GM18502 (cell line): ENCODE measurements around the gene EML6.
A peak's percentile ranks its signal among the peaks of the same experiment; 100 is the strongest.
"Not testable (repeated sequence)": the region's sequence is repeated elsewhere in the genome, so short reads cannot be mapped to it uniquely, and the experiment has no call there.

ENCODE experiments used
- ATAC-seq: cut with Tn5 transposase; IDR thresholded peaks from one replicate; pipeline ENCODE4 v1.9.1; 2021; ENCODE audit warnings: mild to moderate bottlenecking; ENCODE audit not compliant: unreplicated experiment, poor library complexity

EML6 gene

DNA sequence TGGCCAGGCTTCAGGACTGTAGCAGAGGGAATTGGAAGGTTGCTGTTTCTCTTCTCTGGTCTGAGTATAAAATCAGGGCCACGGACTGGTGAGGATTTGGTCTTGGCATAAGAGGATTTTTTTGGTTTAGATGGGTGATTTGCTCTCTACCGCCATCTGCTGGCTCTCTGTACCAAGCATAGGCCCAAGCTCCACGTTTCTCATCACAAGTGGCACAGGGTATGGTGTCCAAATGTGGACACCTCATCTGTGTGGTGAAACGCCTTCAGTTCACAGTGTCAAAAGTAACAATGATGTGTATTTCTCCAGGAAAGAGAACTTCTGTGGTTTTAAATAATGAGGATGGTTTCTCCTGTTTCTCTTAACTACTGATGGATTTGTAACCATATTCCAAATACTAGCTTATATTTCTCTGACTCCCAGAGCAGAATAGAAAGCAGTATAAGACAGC, 115.1 kb downstream of the EML6 start:
- ATAC-seq: peak; percentile 86

DNA sequence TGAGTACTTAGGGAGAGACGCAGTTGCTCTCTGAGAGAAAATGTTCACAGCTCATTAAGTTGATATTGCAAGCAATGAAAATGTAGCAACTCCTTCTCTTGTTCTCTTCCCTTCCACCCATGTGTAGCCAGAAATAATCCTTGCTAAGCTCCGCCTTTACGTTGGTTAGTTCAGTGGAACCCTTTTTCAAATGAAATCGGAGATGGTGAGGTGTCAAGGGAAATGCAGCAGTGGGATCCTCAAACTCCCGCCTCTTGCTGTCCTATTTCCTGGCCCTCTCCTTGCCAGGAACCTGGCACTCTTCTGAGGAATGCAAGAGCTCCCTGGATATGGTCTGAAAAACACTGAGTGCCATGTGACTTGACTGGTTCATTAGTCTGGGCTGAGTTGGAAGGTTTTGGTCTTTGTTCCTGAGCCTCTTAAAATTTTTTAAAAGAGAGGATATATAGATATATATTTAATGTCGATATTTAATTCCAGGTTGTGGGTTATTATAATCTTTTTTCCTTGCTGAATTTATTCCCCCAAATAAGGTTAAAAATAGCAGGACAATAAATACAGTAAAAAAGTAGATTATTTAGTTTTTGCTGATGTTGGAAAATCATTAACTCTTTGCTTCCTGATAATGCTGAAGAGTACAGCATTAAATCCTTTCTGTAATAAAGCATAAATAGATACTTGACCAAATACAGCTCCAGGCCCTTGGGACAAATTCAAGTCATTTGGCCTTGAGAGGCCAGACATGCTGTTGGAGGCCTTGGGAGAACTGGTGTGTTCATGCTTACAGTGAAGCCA, 116.2 kb downstream of the EML6 start:
- no peak for ATAC-seq

DNA sequence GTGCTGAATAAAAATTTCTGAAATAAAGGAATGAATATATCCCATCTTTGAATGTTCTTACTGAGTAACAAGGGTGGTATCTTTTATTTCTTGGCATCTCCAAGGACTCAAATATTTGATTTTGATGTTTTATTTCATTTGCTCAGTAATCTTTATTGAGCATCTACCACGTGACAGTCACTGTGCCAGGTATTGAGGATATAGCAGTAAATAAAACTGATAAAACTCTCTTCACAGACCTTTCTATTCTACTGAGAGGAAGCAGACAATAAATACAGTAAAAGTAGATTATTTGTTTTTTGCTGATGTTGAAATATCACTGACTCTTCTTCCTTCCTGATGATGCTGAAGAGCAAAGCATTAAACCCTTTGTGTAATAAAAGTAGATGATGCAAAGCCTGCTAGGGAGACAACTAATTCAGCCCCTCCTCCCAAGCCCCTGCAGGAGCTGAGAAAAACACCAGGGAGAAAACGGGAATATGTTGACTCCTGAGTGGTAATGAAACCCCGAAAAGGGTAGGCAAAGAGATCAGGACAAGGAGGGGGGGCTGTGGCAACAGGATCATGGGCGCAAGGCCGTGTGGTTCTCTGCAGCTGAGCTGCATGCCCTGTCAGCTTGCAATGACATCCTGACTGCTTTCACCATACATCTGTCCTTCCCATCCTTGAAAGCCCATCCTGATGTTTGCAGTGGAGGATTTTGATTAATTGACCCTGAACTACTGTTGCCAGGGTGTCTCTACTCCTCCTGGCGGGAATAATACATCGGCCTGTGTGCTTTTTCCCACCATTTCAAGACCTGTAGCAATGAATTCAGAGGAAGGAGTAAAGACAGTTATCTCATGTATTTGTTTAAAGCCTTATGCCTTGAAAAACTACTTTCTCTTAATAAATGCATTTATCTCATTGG, 117.4 kb downstream of the EML6 start:
- ATAC-seq: no peak

DNA sequence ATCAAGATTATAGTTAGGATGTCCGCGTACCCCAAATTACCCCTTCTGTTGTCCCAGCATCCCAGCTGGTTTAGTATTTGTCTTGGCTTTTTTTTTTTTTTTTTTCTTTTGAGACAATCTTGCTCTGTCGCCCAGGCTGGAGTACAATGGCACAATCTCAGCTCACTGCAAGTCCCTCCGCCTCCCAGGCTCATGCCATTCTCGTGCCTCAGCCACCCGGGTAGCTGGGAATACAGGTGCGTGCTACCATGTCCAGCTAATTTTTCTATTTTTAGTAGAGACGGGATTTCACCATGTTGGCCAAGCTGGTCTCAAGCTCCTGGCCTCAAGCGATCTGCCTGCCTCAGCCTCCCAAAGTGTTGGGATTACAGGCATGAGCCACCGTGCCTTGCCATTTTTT, 118.0 kb downstream of the EML6 start:
- ATAC-seq: not testable (repeated sequence)

DNA sequence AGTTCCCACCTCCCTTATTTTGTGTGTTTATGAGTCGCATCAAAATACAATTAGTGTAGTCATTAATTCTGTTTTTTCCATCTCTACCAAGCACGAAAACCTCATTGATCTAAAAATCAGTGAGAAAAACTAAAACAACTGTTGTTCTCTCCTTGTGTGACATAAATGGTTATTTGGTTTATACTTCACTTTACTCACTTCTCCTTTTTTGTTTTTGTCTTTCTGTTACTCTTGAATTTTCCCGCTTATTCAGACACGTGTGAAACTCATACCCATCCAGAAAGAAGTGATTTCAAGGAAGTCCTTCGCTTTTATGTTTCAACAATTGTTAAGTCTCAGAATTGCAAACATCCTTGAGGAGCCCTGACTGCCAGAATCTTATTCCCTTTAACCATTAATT, 121.6 kb downstream of the EML6 start:
- ATAC-seq: no peak

DNA sequence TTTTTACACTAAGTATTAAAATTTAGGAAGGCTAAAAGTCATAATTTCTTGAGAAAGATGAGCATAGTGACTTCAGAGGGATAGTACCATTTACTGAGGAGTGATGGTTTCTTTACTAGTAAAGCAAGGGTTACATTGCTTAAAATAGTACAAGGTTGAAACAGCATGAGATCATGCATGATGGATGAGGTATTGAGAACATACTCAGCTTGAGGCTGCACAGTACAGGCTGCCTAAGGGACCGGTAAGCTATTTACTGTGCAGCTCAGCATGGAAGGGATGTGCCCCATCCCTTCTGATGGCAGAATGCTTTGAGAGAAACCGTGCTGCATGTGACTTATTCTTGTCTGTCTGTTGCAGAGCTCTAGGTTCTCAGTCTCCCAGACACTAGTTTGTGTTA, 122.1 kb downstream of the EML6 start:
- ATAC-seq: peak; percentile 52

DNA sequence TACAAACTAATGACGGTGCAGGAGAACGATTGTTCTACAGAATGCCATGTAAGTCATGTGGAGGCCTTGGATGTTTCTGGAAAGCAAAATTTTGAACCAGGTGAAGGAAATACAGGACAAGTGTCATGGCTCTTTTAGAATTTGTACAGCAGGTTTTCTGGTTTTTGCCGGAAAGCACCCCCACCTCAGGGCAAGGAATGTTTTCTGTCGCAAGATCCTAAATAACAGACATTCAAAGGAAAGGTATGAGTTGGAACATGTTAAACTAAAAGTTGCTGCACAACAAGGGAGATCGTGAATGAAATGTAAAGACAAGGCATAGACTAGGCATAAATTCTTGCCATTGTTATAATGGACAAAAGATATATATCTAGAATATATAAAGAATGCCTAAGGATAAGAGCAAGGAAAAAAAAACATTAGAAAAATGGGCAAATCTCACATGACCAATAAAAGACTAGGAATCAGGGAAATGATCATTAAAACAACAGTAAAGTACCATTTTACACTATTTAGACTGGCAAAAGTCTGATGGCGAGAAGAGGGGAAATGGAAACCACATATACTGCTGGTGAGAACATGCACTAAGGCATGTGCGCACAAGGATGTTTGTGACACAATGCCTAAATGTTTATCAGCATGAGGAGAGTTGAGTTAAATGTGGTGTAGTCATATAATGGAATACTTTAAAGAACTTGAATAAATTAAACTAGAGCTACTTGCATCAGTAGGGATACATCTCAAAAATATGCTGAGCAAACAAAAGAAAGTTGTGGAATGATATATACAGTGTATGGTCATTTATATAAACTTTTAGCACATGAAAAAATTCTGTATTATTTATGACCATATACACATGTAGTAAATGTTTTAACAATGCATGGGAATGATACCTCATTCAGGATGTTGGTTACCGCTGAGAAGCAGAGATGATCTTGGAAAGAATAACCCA, 127.0 kb downstream of the EML6 start:
- no peak for ATAC-seq

DNA sequence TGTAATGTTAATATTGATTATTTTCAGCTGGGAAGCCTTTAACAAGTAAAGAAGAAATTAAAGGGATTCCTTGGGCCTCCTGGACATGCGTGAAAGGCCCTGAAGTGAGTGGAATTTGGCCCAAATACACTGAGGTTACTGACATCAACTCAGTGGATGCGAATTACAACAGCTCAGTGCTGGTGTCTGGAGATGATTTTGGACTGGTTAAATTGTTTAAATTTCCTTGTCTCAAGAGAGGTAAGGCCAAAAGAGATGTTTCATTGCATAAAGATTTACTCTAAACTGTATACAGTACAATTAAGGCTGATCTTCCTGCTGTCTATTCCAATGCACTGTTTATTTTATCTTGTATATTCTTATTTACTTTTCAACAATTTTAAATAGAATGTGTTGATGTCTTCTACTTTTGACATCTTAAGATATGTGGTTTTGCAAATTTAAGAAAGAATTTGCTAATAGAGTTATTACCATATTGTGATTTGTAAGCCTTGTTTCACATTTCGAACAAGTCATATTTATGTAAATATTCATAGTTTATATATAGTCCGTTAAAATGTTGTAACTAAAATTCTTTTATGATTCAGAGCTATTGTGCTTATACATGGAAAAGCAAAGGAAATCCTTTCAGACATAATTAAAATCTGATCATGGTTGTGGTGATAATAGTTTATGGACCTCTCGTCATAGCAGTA, 130.3 kb downstream of the EML6 start:
- ATAC-seq: no peak

DNA sequence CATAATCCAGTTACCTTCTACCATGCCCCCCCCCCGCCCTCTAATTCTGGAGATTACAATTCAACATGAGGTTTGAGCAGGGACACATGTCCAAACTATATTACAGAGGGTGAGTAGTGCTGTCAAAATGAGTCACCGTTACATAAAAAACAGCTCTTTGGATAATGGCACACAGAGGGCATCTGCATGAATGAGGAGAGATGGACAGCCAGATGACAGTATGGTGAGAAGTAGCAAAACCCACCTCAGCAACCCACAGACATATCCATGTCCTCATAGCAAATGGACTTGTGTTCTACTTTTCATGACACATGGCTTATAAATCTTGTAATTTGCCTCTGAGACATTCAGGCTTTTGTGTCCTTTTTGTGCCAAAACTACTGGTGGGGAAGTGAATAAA, 132.0 kb downstream of the EML6 start:
- no peak for ATAC-seq

DNA sequence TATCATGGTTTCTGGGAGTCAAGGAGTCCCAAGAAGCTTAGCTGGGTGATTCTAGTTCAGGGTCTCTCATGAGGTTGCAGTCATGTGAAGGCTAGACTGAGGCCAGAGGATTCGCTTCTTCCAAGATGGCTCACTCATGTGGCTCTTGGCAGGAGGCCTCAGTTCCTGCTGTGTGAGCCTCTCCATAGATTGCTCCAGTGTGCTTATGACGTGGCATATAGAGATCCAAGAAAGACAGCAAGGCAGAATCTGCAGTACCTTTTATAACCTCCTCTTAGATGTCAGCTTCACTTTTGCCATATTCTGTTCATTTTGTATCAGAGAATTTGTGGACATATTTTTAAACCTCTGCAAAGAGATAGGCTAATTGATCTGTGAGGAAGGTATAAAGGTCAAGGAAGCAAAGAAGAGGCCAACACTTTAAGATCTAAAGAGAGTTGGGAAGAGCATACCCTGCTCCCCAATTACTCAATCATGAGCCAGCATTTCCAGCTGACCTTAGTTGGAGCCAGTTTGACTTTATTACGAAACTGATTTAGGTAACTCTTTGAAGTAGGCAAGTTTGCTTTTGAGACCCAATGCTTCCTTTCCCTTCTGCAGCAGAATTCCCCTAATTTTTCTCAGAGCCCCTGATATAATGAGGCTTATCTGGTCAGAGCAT, 134.7 kb downstream of the EML6 start:
- no peak for ATAC-seq

DNA sequence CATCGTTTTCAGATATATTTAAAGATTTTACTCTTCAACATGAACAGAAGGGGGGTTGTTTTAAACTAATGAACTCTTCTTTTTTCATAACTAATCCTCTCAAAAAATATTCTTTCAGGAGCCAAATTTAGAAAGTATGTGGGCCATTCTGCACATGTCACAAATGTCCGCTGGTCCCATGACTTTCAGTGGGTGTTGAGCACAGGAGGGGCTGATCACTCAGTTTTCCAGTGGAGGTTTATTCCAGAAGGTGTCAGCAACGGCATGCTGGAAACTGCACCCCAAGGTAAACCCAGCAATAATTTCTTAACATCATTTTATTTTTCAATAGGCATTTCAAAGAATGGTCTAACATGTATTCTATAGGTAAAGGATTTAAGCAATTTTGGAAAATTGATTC, 136.0 kb downstream of the EML6 start:
- no peak for ATAC-seq

DNA sequence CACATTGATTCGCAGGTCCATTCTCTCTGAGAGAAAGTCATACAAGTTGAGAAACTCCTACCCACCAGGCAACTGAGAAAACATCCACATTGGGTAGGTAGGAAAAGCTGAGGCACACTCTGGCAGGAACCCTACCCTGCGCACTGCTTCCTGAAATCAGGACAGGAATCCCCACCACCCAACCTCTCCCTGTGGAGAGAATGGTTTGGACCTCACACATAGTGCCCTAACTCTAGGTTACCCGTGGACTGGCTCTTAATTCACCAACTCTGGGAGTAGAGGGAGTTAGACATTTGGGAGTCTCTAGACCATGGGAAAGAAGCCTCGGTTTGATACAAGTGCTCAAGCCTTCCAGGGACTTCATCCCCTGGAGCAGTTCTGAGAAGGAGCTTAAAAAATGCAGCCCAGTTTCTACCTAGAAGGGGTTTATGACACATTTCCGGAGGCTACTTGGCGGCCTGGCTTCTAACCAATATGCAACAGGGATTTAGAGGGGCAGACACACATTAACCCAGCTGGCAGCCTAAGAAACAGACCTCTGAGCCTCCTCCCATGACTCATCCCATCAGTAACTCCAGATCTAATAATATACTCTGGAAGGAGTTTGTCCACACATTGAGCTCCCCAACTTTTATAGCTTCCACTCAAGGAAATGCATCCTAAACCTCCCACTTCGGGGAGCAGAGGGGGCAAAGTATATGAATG, 136.7 kb downstream of the EML6 start:
- no peak for ATAC-seq

DNA sequence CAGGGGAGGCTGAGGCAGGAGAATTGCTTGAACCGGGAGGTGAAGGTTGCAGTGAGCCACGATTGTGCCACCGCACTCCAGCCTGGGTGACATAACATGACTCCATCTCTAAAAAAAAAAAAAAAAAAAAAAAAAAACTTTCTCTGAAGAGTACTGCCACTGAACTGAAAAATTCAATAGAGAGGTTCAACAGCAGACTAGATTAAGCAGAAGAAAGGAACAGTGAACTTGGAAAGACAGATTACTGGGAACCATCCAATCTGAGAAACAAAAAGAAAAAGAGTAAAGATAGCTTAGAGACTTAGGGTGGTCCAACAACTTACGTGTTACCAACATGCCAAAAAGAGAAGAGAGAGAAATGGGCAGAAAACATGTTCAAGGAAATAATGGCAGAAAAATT, 138.8 kb downstream of the EML6 start:
- no peak for ATAC-seq

DNA sequence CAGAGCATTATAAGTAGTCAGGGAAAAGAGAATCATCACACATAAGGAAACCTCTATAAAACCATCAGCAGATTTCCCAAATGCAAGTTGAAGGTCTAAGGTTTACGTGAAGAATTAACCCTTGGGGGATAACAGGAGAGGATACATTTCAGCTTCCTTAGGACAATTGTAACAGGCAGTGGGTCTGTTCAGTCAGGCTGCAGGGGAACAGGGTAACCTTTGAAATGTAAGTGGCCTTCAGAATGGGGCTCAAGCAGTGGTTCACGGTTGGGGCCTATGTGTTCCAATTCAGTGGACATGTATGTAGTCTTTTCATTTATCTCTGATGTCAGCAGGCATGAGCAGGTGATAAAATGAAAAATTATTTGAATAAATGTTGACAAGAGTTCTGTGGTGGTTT, 139.3 kb downstream of the EML6 start:
- no peak for ATAC-seq

DNA sequence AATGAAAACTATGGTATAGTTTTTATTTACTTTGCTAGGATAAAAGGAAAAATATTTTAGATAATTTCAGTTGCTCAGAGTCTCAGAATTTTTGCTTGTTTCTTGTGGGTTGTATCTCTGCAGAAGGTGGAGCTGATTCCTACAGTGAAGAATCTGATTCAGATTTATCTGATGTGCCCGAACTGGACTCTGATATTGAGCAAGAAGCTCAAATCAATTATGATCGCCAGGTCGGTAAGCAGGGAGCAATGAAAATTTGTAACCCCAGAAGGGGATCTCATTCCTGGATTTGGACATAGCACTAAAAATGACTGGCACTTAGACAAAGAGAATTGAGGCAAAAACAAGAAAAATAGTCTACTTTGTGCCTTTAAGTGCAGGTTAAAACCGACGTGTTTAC, 140.2 kb downstream of the EML6 start:
- no peak for ATAC-seq

DNA sequence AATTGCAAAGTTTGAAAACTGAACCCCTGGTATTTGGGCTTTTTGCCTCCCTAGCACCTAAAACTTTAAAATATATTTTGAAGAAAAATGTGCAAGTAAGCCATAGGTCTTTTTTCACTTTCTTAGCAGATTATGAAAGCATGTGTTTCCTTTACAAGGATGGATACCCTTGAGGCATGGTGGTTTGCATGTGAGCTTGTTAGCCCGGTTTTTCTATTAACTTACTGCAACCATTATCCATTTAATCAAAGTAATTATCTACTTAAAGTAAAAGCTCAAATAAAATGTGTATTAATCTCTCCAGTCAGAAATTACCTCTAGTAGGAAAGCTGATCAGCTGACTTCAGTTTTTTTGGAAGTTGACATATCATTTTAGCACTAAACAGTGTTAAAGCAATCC, 140.6 kb downstream of the EML6 start:
- ATAC-seq: no peak

DNA sequence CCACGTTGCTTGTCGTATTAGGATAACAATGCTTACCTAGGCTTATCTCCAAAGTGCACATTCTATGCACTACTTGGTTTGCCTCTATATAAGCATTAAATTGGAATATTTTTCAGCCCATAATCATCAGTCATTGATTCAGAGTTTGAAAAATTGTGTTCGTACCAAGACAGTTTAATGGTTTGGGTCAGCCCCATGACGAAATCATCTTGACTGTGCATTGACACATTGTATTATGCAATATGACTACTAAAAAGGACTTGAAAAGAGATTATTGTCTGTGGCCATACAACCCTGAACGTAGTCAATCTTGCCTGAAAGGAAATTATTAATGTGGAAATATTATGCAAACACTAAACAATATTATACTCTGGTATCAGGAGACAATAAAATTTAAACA, 141.3 kb downstream of the EML6 start:
- no peak for ATAC-seq

DNA sequence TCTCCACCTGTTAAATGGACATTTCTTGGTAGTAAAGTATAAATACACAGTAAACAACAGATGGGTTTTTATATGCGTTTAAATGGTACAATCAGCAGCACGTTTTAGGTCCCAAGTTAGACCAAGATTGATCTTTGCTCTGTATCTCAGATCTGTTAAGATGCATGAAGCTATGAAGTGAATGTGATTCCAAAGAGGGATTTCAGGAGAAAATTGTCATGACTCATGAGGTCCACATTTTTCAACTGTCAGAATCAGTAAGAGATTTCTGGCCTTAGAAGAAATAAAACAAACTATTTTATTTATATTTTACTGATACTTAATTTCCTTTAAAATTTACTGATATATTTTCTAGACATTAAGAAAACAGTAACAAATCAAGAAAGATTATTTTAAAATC, 142.7 kb downstream of the EML6 start:
- ATAC-seq: no peak

DNA sequence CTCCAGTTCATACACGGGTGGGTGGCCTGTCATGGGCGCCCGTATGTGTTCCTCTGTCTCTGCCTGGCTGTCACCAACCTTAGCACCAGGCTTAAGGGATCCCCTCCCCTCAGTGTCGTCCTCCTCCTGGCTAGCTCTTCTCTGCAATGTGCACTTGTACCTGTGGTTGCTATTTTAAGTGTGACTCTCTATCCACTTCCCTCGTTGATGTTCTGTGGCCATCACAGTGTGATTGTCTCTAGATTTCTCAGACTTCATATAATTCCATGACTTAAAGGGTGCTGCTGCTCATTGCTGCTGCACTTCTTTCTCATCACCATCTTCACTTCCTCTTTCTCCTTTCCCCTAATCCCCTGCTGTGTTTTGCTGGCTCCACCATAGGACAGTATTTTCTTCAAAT, 143.4 kb downstream of the EML6 start:
- ATAC-seq: peak; percentile 96
